PC-9 (cell line): Measurements from ENCODE around the gene PAM. TPM values are rescaled to one million over a fixed set of nuclear protein-coding genes. Genes with fewer than 3 reads are reported as not detected.

Experiments used
- BruUV-seq: library from RNA; stranded (reverse); fragments of 400-500 nt; replicated peaks from 2 replicates; lab custom pipeline; 2021; lab: Mats Ljungman, UMichigan
- CTCF ChIA-PET: fragments of 300-600 bp; sonication (Branson Sonifier 250); formaldehyde crosslinking; loops from one replicate; lab custom pipeline; 2022; ENCODE audit warnings: antibody characterized with exemption; lab: Charles Lee
- POLR2A ChIA-PET: fragments of 300-600 bp; sonication (Branson Sonifier 250); formaldehyde crosslinking; loops from one replicate; lab custom pipeline; 2022; ENCODE audit warnings: antibody characterized with exemption; ENCODE audit not compliant: unreplicated experiment; lab: Charles Lee
- DNase-seq, 2 experiments: peaks; one replicate each; pipeline versions ENCODE4 v3.0.0 to v3.0.0-alpha.2; 2015 to 2022; ENCODE audit warnings: mixed read lengths in 1 of 2
- H2AFZ ChIP-seq: fragments of 200-600 bp; sonication (generic); 2 replicates; pipeline ENCODE4 v1.8.1; 2017; ENCODE audit warnings: antibody characterized with exemption
- H3F3A ChIP-seq: fragments of 200-600 bp; sonication (generic); 2 replicates; pipeline ENCODE4 v1.8.1; 2017; ENCODE audit warnings: antibody characterized with exemption, mild to moderate bottlenecking, low read depth; ENCODE audit not compliant: insufficient read depth
- H3K27ac ChIP-seq: fragments of 200-600 bp; sonication (generic); 2 replicates; pipeline ENCODE4 v1.6.1; 2016; ENCODE audit warnings: mixed run types
- H3K27me3 ChIP-seq: fragments of 200-600 bp; sonication (generic); 2 replicates; pipeline ENCODE4 v1.6.1; 2016; ENCODE audit warnings: low read depth, mixed run types; ENCODE audit not compliant: insufficient read depth
- H3K36me3 ChIP-seq: fragments of 200-600 bp; sonication (generic); 2 replicates; pipeline ENCODE4 v1.6.1; 2016; ENCODE audit warnings: low read depth, mixed run types
- H3K4me1 ChIP-seq: fragments of 200-600 bp; sonication (generic); replicated peaks from 2 replicates; pipeline ENCODE4 v1.6.1; 2016; ENCODE audit warnings: mixed run types; ENCODE audit not compliant: insufficient read depth
- H3K4me2 ChIP-seq: fragments of 200-600 bp; sonication (generic); 2 replicates; pipeline ENCODE4 v1.6.1; 2017; ENCODE audit warnings: mixed run types
- H3K4me3 ChIP-seq: fragments of 200-600 bp; sonication (generic); 2 replicates; pipeline ENCODE4 v1.6.1; 2016; ENCODE audit warnings: mixed run types
- H3K79me2 ChIP-seq: fragments of 200-600 bp; sonication (generic); 2 replicates; pipeline ENCODE4 v1.6.1; 2017; ENCODE audit warnings: low read depth, mixed run types
- H3K9me2 ChIP-seq: fragments of 200-600 bp; sonication (generic); 2 replicates; pipeline ENCODE4 v1.8.1; 2017; ENCODE audit warnings: mild to moderate bottlenecking; ENCODE audit not compliant: insufficient read depth
- H3K9me3 ChIP-seq: fragments of 200-600 bp; sonication (generic); 2 replicates; pipeline ENCODE4 v1.8.1; 2016; ENCODE audit warnings: low read depth; ENCODE audit not compliant: insufficient read depth
- H4K20me1 ChIP-seq: fragments of 200-600 bp; sonication (generic); 2 replicates; pipeline ENCODE4 v1.8.1; 2017; ENCODE audit not compliant: insufficient read depth
- CTCF ChIP-seq: fragments of 200-600 bp; sonication (generic); conservative IDR thresholded peaks from 2 replicates; pipeline ENCODE4 v1.6.1; 2017; ENCODE audit warnings: mixed run types, antibody characterized with exemption, mild to moderate bottlenecking, moderate library complexity
- EZH2 ChIP-seq: fragments of 200-600 bp; sonication (generic); IDR thresholded peaks from 2 replicates; pipeline ENCODE4 v1.8.0; 2017; ENCODE audit warnings: antibody characterized with exemption, low read depth
- intact Hi-C: fragments of 100-400 bp; cut with micrococcal nuclease; formaldehyde crosslinking; loops from one replicate; pipeline ENCODE4 v1.10.0; 2022; ENCODE audit not compliant: unreplicated experiment
- total RNA-seq: library from RNA; stranded (reverse); gene quantifications from 2 replicates; pipeline ENCODE4 v1.2.3, GENCODE V29; 2021

PAM gene
- total RNA-seq, 1 experiment from 2014 or later = 88.4 TPM

GRCh38 chr5:102946971-102947370 lies 191.9 kb downstream of the PAM start:
- no peak overlapping the region for H3K27ac ChIP-seq
- ChIA-PET CTCF (no interaction called here), POLR2A (no interaction called here)
- H2AFZ ChIP-seq = no peak overlapping the region
- H3K9me2 ChIP-seq = no peaks in the 10 kb centered on the region
- H3K79me2 ChIP-seq = no peaks in the 10 kb centered on the region
- no peak for DNase-seq
- H3K4me2 ChIP-seq = no peak overlapping the region
- no TSS peak for BruUV-seq
- no peaks in the 10 kb centered on the region for H3K36me3 ChIP-seq
- TF ChIP-seq EZH2 = no peak
- TF ChIP-seq CTCF = no peak
- H4K20me1 ChIP-seq = no peaks in the 10 kb centered on the region
- intact Hi-C loops = no loop called here
- no peaks in the 10 kb centered on the region for H3F3A ChIP-seq
- H3K27me3 ChIP-seq = no peaks in the 10 kb centered on the region
- no peak overlapping the region for H3K4me3 ChIP-seq
- H3K9me3 ChIP-seq = no peaks in the 10 kb centered on the region
- H3K4me1 ChIP-seq = no peaks in the 10 kb centered on the region

- Histone ChIP-seq H3K27ac (no peak overlapping the region), H3K4me3 (no peak overlapping the region), H3K27me3 (no peaks in the 10 kb centered on the region), H4K20me1 (no peaks in the 10 kb centered on the region; the same call in 1 of the 2 replicates), H2AFZ (no peak overlapping the region), H3K9me3 (no peaks in the 10 kb centered on the region), H3K79me2 (no peaks in the 10 kb centered on the region), H3K4me2 (no peak overlapping the region), H3K36me3 (no peaks in the 10 kb centered on the region), H3K4me1 (peaks cover 18% of the 10 kb centered on the region), H3F3A (0 out of 2 replicates have a peak, but pooled peaks cover 3% of the 10 kb centered on the region), H3K9me2 (no peaks in the 10 kb centered on the region)
- no TSS peak for BruUV-seq
- TF ChIP-seq EZH2 (no peak), CTCF (no peak)
- intact Hi-C loops = loop anchor here (5.0 kb wide), 1 partner anchor 198 kb away; the partner anchor contains the start of gene PAM
- CTCF ChIA-PET = no interaction called here
- no peak for DNase-seq
- POLR2A ChIA-PET = no interaction called here
Observed at GRCh38 chr5:102955488-102955887, 200.4 kb downstream of the PAM start.

DNA sequence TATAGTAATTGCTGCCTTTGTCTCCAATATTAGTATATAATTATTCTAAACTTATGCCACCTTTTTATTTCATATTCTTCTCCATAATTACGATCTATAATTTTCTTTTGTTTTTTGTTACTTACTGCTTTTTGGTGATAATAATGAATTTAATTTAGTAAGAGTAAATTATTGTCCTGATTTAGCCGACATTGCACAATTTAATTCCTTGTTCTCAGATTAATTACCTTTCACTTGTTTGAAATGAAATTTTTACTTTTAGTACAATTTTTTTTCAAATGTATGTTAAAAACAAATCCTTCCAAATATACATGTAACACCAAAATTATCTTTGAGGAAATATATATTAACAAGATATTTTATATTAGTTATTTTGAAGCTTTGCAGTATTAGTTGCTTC lies 201.5 kb downstream of the PAM start:
- no peak overlapping the region for H2AFZ ChIP-seq
- H3K27me3 ChIP-seq = no peaks in the 10 kb centered on the region
- H3K4me3 ChIP-seq = no peak overlapping the region
- H3K27ac ChIP-seq = no peak overlapping the region
- DNase-seq = no peak
- H3K79me2 ChIP-seq = no peaks in the 10 kb centered on the region
- POLR2A ChIA-PET = no interaction called here
- no peaks in the 10 kb centered on the region; the same call in 1 of the 2 replicates for H4K20me1 ChIP-seq
- no peak overlapping the region for H3K4me2 ChIP-seq
- no peak for TF ChIP-seq EZH2
- TF ChIP-seq CTCF = no peak
- CTCF ChIA-PET = no interaction called here
- H3K36me3 ChIP-seq = no peaks in the 10 kb centered on the region
- H3K9me2 ChIP-seq = no peaks in the 10 kb centered on the region; the same call in 1 of the 2 replicates
- 0 out of 2 replicates have a peak, but pooled peaks cover 3% of the 10 kb centered on the region for H3F3A ChIP-seq
- intact Hi-C loops = loop anchor here (5.0 kb wide), 1 partner anchor 199 kb away; the partner anchor contains the start of gene PAM
- no peaks in the 10 kb centered on the region for H3K9me3 ChIP-seq
- BruUV-seq = no TSS peak
- H3K4me1 ChIP-seq = peaks cover 18% of the 10 kb centered on the region
